ENCODE results near the gene PLCB4. TPM values are rescaled to one million over a fixed set of nuclear protein-coding genes. Genes with fewer than 3 reads are reported as not detected.

PLCB4 gene
- total and polyA plus RNA-seq, 2 experiments from 2014 or later, result 31.6 to 39.2 TPM

GRCh38 chr20:9483131-9483530, 414.2 kb downstream of the PLCB4 start:
- Histone ChIP-seq H3K4me1 (ENCODE audit: low read depth) (no peaks in the 10 kb centered on the region), H3K27me3 (peaks cover 8% of the 10 kb centered on the region), H3K27ac (no peak overlapping the region), H3K4me3 (no peak overlapping the region), H3K9me3 (ENCODE audit: low read depth) (no peaks in the 10 kb centered on the region), H3K36me3 (no peaks in the 10 kb centered on the region)
- no peak for DNase-seq (ENCODE audit: low read depth in 1 of 2, low spot score in 1 of 2)
- no peak for TF ChIP-seq CTCF (IDR thresholded peaks at IDR 0.05; ENCODE audit: low read depth, low read length)

- Histone ChIP-seq H3K4me3 (no peak overlapping the region), H3K9me3 (ENCODE audit: low read depth) (no peaks in the 10 kb centered on the region), H3K27me3 (peaks cover 8% of the 10 kb centered on the region), H3K4me1 (ENCODE audit: low read depth) (no peaks in the 10 kb centered on the region), H3K36me3 (no peaks in the 10 kb centered on the region), H3K27ac (no peak overlapping the region)
- no peak for TF ChIP-seq CTCF (IDR thresholded peaks at IDR 0.05; ENCODE audit: low read depth, low read length)
- DNase-seq (ENCODE audit: low read depth in 1 of 2, low spot score in 1 of 2), result no peak
Observed at GRCh38 chr20:9485614-9486340, 416.9 kb downstream of the PLCB4 start.

- no peak for TF ChIP-seq CTCF (IDR thresholded peaks at IDR 0.05; ENCODE audit: low read depth, low read length)
- Histone ChIP-seq H3K36me3 (no peaks in the 10 kb centered on the region), H3K27ac (no peak overlapping the region), H3K4me3 (no peak overlapping the region), H3K9me3 (ENCODE audit: low read depth) (no peaks in the 10 kb centered on the region), H3K27me3 (peaks cover 8% of the 10 kb centered on the region), H3K4me1 (ENCODE audit: low read depth) (no peaks in the 10 kb centered on the region)
- no peak for DNase-seq (ENCODE audit: low read depth in 1 of 2, low spot score in 1 of 2)
Observed at GRCh38 chr20:9487231-9487630, 418.3 kb downstream of the PLCB4 start.

GRCh38 chr20:9488063-9488462, 419.2 kb downstream of the PLCB4 start:
- H3K36me3 ChIP-seq, result no peaks in the 10 kb centered on the region
- no peaks in the 10 kb centered on the region for H3K27me3 ChIP-seq
- no peak overlapping the region for H3K27ac ChIP-seq
- no peaks in the 10 kb centered on the region for H3K4me1 ChIP-seq (ENCODE audit: low read depth)
- no peak overlapping the region for H3K4me3 ChIP-seq
- no peak for TF ChIP-seq CTCF (IDR thresholded peaks at IDR 0.05; ENCODE audit: low read depth, low read length)
- DNase-seq (ENCODE audit: low read depth in 1 of 2, low spot score in 1 of 2), result no peak
- H3K9me3 ChIP-seq (ENCODE audit: low read depth), result no peaks in the 10 kb centered on the region

GRCh38 chr20:9490161-9490560, 421.3 kb downstream of the PLCB4 start:
- Histone ChIP-seq H3K27ac (no peak overlapping the region), H3K4me1 (ENCODE audit: low read depth) (no peaks in the 10 kb centered on the region), H3K9me3 (ENCODE audit: low read depth) (no peaks in the 10 kb centered on the region), H3K36me3 (no peaks in the 10 kb centered on the region), H3K27me3 (no peaks in the 10 kb centered on the region), H3K4me3 (no peak overlapping the region)
- no peak for TF ChIP-seq CTCF (IDR thresholded peaks at IDR 0.05; ENCODE audit: low read depth, low read length)
- DNase-seq (ENCODE audit: low read depth in 1 of 2, low spot score in 1 of 2), result no peak

Measured in cardiac muscle cell (in vitro differentiated cells and primary cell).